ENCODE results near the gene ANKFY1. TPM values are rescaled to one million over a fixed set of nuclear protein-coding genes. Genes with fewer than 3 reads are reported as not detected.
"Not testable (repeated sequence)": the region's sequence is repeated elsewhere in the genome, so short reads cannot be mapped to it uniquely, and the experiment has no call there.

Gene ANKFY1
- total and polyA plus RNA-seq, 2 donors (not counting 3 experiments of a cell fraction or from before 2014, with no cell fraction given): 30.6 to 51.1 TPM

- Histone ChIP-seq H2AFZ (ENCODE audit: low read depth, low read length) (no peak overlapping the region), H3K36me3 (ENCODE audit: control insufficient read depth in 2 of 2, extremely low read depth in 1 of 2, insufficient read depth in 2 of 2, low read length in 2 of 2) (no peaks in the 10 kb centered on the region), H3K4me1 (ENCODE audit: control insufficient read depth, extremely low read depth, insufficient read depth, low read length) (peaks cover 15% of the 10 kb centered on the region), H3K9me3 (replicated peaks; ENCODE audit: control insufficient read depth, insufficient read depth, low read length) (no peaks in the 10 kb centered on the region), H3K79me2 (ENCODE audit: control insufficient read depth, insufficient read depth, low read length) (peaks cover 72% of the 10 kb centered on the region), H3K27me3 (ENCODE audit: control insufficient read depth in 2 of 2, insufficient read depth in 2 of 2, low read length in 2 of 2) (no peaks in the 10 kb centered on the region), H4K20me1 (replicated peaks; ENCODE audit: control insufficient read depth, extremely low read depth, insufficient read depth, low read length) (no peaks in the 10 kb centered on the region), H3K4me2 (ENCODE audit: insufficient read depth, low read length) (no peak overlapping the region), H3K4me3 (replicated peaks in 1 of 3; ENCODE audit: insufficient read depth in 1 of 3, low read depth in 1 of 3, low read length in 3 of 3) (no peak overlapping the region), H3K27ac (ENCODE audit: insufficient read depth, low read depth, low read length) (no peak overlapping the region), H3K9me1 (replicated peaks; ENCODE audit: control insufficient read depth, extremely low read depth, insufficient read depth, low read length) (no peaks in the 10 kb centered on the region), H3K9ac (replicated peaks; ENCODE audit: extremely low read depth, insufficient read depth, low read length) (no peak overlapping the region)
- ChIA-PET CTCF (no interaction called here), POLR2A (no interaction called here)
- DNase-seq (ENCODE audit: low read depth, low spot score): no peak
- TF ChIP-seq, protein P1, sequence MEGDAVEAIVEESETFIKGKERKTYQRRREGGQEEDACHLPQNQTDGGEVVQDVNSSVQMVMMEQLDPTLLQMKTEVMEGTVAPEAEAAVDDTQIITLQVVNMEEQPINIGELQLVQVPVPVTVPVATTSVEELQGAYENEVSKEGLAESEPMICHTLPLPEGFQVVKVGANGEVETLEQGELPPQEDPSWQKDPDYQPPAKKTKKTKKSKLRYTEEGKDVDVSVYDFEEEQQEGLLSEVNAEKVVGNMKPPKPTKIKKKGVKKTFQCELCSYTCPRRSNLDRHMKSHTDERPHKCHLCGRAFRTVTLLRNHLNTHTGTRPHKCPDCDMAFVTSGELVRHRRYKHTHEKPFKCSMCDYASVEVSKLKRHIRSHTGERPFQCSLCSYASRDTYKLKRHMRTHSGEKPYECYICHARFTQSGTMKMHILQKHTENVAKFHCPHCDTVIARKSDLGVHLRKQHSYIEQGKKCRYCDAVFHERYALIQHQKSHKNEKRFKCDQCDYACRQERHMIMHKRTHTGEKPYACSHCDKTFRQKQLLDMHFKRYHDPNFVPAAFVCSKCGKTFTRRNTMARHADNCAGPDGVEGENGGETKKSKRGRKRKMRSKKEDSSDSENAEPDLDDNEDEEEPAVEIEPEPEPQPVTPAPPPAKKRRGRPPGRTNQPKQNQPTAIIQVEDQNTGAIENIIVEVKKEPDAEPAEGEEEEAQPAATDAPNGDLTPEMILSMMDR (IDR thresholded peaks at IDR 0.05; ENCODE audit: extremely low read depth in 1 of 2, insufficient read depth in 1 of 2, low read depth in 1 of 2, low read length in 2 of 2): no peak
- TF ChIP-seq MYC (IDR thresholded peaks at IDR 0.05; ENCODE audit: low read depth, low read length) (no peak), POLR2A (IDR thresholded peaks at IDR 0.05; ENCODE audit: low read depth, low read length) (no peak), POLR2AphosphoS5 (IDR thresholded peaks at IDR 0.05; ENCODE audit: insufficient read depth, low read depth, low read length) (no peak), GATA2 (IDR thresholded peaks at IDR 0.05; ENCODE audit: insufficient read depth, insufficient read length, low read depth, low read length) (no peak), EZH2 (IDR thresholded peaks at IDR 0.05; ENCODE audit: borderline replicate concordance, low read depth, low read length, severe bottlenecking) (no peak), FOS (IDR thresholded peaks at IDR 0.05; ENCODE audit: borderline replicate concordance, insufficient read depth, low read length) (no peak), JUN (IDR thresholded peaks at IDR 0.05; ENCODE audit: borderline replicate concordance, insufficient read depth, insufficient read length, low read depth) (no peak)
- TF ChIP-seq, protein P2, sequence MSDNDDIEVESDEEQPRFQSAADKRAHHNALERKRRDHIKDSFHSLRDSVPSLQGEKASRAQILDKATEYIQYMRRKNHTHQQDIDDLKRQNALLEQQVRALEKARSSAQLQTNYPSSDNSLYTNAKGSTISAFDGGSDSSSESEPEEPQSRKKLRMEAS (IDR thresholded peaks at IDR 0.05; ENCODE audit: insufficient read depth, insufficient read length): no peak
- intact Hi-C loops (cut with micrococcal nuclease) (no loop called here), dilution Hi-C loops (cut with MboI; ENCODE audit: extremely low pct_ligation_motif_present, low sequenced_read_pairs) (no loop called here)
- BruUV-seq (replicated peaks): no TSS peak
- FAIRE-seq: no peak
These were observed 123.7 kb downstream of the ANKFY1 start for GRCh38 chr17:4140125-4140524.

DNA sequence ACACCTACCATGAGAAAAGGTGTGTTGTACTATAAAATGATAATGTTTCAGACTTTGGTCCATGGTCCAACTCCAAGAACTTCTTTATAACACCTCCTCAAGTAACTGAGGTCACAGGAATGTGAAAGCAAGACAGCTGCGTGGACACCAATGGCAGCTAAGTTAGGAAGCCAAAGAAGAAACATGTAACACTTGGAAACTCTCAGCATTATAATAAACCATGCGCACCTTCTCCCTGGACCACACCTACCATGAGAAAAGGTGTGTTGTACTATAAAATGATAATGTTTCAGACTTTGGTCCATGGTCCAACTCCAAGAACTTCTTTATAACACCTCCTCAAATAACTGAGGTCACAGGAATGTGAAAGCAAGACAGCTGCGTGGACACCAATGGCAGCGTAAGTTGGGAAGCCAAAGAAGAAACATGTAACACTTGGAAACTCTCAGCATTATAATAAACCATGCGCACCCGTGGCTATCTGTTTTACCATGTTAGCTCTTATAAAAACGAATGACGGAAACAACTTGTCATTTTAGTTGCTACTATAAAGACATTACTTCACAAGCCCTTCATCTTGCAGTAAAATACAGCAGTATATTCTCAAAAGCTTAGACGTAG is 124.8 kb downstream of the ANKFY1 start:
- H3K4me3 ChIP-seq (replicated peaks in 1 of 3; ENCODE audit: insufficient read depth in 1 of 3, low read depth in 1 of 3, low read length in 3 of 3); H3K27me3 ChIP-seq (ENCODE audit: control insufficient read depth in 2 of 2, insufficient read depth in 2 of 2, low read length in 2 of 2); H3K9me1 ChIP-seq (replicated peaks; ENCODE audit: control insufficient read depth, extremely low read depth, insufficient read depth, low read length); POLR2A ChIA-PET; H3K27ac ChIP-seq (ENCODE audit: insufficient read depth, low read depth, low read length); dilution Hi-C loops (cut with MboI; ENCODE audit: extremely low pct_ligation_motif_present, low sequenced_read_pairs); H3K36me3 ChIP-seq (ENCODE audit: control insufficient read depth in 2 of 2, extremely low read depth in 1 of 2, insufficient read depth in 2 of 2, low read length in 2 of 2); BruUV-seq (replicated peaks); DNase-seq (ENCODE audit: low read depth, low spot score); H2AFZ ChIP-seq (ENCODE audit: low read depth, low read length); H3K4me2 ChIP-seq (ENCODE audit: insufficient read depth, low read length); H4K20me1 ChIP-seq (replicated peaks; ENCODE audit: control insufficient read depth, extremely low read depth, insufficient read depth, low read length); H3K9me3 ChIP-seq (replicated peaks; ENCODE audit: control insufficient read depth, insufficient read depth, low read length); intact Hi-C loops (cut with micrococcal nuclease); H3K9ac ChIP-seq (replicated peaks; ENCODE audit: extremely low read depth, insufficient read depth, low read length): not testable (repeated sequence)
- CTCF ChIA-PET: interaction anchor here (1.1 kb wide), 1 partner anchor 8 kb away, joined by 3 read pairs; no protein-coding TSS in a partner anchor
- Histone ChIP-seq H3K4me1 (ENCODE audit: control insufficient read depth, extremely low read depth, insufficient read depth, low read length) (peaks cover 11% of the 10 kb centered on the region), H3K79me2 (ENCODE audit: control insufficient read depth, insufficient read depth, low read length) (peaks cover 82% of the 10 kb centered on the region)
- FAIRE-seq: peak; percentile 58

All from endothelial cell of umbilical vein (primary cell).